HEK293T (cell line): ENCODE measurements around the gene PZP.

Experiments
- BHLHE40 ChIP-seq: fragments of 450-650 bp; IDR thresholded peaks from 2 replicates; pipeline ENCODE4 v1.6.1; 2016; ENCODE audit warnings: mild to moderate bottlenecking, moderate library complexity, borderline replicate concordance
- CTBP1 ChIP-seq: fragments of 450-650 bp; IDR thresholded peaks from 2 replicates; pipeline ENCODE4 v1.6.1; 2016; ENCODE audit warnings: borderline replicate concordance
- FOXK2 ChIP-seq: fragments of 450-650 bp; IDR thresholded peaks from 2 replicates; pipeline ENCODE4 v1.6.1; 2016; ENCODE audit warnings: mild to moderate bottlenecking
- FOXM1 ChIP-seq: fragments of 450-650 bp; IDR thresholded peaks from 2 replicates; pipeline ENCODE4 v1.6.1; 2017; ENCODE audit warnings: mild to moderate bottlenecking, borderline replicate concordance
- HDGF ChIP-seq: fragments of 450-650 bp; IDR thresholded peaks from 2 replicates; pipeline ENCODE4 v1.6.1; 2017; ENCODE audit warnings: antibody characterized with exemption, borderline replicate concordance
- L3MBTL2 ChIP-seq: fragments of 450-650 bp; conservative IDR thresholded peaks from 2 replicates; pipeline ENCODE4 v1.6.1; 2016; ENCODE audit warnings: mild to moderate bottlenecking
- LEF1 ChIP-seq: fragments of 450-650 bp; IDR thresholded peaks from 2 replicates; pipeline ENCODE4 v1.6.1; 2017; ENCODE audit warnings: mild to moderate bottlenecking, borderline replicate concordance
- PKNOX1 ChIP-seq: fragments of 450-650 bp; IDR thresholded peaks from 2 replicates; pipeline ENCODE4 v1.6.1; 2016
- TARDBP ChIP-seq: fragments of 450-650 bp; IDR thresholded peaks from 2 replicates; pipeline ENCODE4 v1.6.1; 2016
- ZNF384 ChIP-seq: fragments of 450-650 bp; IDR thresholded peaks from 2 replicates; pipeline ENCODE4 v1.6.1; 2016

- no peak for TF ChIP-seq FOXM1
- no peak for TF ChIP-seq FOXK2
- no peak for TF ChIP-seq BHLHE40
- TF ChIP-seq L3MBTL2: no peak
- TF ChIP-seq HDGF: no peak
- no peak for TF ChIP-seq PKNOX1
- TF ChIP-seq TARDBP: no peak
- TF ChIP-seq CTBP1: no peak
- no peak for TF ChIP-seq ZNF384
- no peak for TF ChIP-seq LEF1
Measured at GRCh38 chr12:9244894-9245293, 36.7 kb upstream of the PZP start.
